Measurements from ENCODE around the gene MAP3K8. TPM values are rescaled to one million over a fixed set of nuclear protein-coding genes. Genes with fewer than 3 reads are reported as not detected.
"Not testable (repeated sequence)": the region's sequence is repeated elsewhere in the genome, so short reads cannot be mapped to it uniquely, and the experiment has no call there.

MAP3K8 gene
- polyA plus RNA-seq, 3 donors: 4.9 to 111 (median 45.0) TPM

DNA sequence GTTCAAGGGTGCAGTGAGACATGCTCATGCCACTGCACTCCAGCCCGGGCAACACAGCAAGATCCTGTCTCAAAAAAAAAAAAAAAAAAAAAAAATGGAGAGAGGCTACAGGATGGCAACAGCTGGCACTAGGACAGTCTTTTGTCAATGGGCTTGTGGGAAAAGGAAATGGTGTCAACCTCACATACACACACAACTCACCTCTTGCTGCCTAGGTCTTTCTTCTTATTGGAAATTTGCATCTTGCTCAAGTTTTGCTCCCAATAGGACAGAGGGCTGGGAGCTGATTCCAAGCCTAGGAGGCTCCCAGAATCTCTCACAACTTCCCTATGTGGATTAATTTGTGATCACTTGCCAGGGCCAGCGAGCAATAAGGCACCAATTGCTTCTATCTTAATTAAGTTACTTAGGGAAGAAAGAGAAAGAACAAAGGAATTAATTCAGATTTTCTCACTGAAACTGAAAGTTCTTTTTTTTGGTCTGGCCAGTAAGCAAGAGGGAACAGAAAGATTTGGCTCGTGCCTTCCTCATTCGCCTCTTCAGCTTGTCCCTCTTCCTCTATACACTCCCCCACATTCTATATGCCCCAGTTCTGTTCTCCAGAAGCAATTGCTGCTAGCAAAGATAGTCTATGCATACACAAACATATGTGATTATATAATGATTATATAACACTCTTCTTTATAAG is 33.8 kb downstream of the MAP3K8 start:
- no peak overlapping the region for H3K27ac ChIP-seq (ENCODE audit: low read depth, low read length)

DNA sequence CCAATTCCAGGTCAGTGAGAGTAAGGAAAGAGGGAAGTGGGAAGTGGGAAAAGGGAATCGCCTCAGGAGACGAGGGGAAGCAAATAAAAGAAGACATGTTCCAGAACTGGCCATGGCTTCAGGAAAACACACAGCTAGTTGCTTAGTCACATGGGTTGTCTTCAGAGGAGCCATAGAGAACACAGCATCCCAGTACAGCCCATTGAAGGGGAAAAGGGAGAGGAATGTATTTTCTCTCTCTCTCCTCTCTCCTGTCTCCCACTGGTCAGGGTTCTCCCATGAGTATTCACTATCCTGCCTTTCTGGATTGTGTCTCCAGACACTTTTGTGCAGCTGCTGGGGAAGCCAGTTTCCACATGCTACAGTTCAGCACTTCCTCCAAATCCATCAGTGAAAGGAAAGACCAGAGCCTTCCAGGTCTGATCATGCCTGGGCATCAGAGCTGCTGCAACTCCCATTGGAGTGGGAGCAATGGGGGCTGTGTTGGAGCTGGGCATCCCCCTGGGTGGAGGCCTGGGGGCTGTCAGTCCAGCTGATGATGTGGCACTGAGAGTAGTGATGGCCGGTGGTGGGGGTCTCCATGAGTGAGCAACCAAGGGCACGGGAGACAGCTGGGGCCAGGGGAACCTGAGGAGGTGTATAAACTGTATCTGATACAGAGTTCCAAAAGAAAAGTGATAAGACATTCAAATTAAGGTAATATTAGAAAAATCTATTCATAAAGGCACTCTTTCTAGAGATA is 38.6 kb downstream of the MAP3K8 start:
- no peak overlapping the region for H3K27ac ChIP-seq (ENCODE audit: low read depth, low read length)
- 80 to 87% (median 84%) methylated on average over 4 of the region's 4 CpGs for WGBS, 3 donors

More for the DNA sequence above, 33.8 kb downstream of the MAP3K8 start:
- WGBS, 3 donors: 41 to 86% (median 51%) methylated on average over 4 of the region's 4 CpGs

- WGBS, 3 donors: 64 to 88% (median 66%) methylated on average over 5 of the region's 5 CpGs
Measured at GRCh38 chr10:30475515-30475914, 41.5 kb downstream of the MAP3K8 start.

GRCh38 chr10:30476511-30477155 is 42.6 kb downstream of the MAP3K8 start:
- H3K27ac ChIP-seq (ENCODE audit: low read depth, low read length): no peak overlapping the region
- WGBS, 3 donors: 87 to 96% (median 88%) methylated on average over 18 of the region's 18 CpGs

More at GRCh38 chr10:30475515-30475914, 41.5 kb downstream of the MAP3K8 start:
- H3K27ac ChIP-seq (ENCODE audit: low read depth, low read length): not testable (repeated sequence)

- 78 to 86% (median 80%) methylated on average over 8 of the region's 8 CpGs for WGBS, 3 donors
- not testable (repeated sequence) for H3K27ac ChIP-seq (ENCODE audit: low read depth, low read length)
Measured at GRCh38 chr10:30479513-30479912, 45.5 kb downstream of the MAP3K8 start.

DNA sequence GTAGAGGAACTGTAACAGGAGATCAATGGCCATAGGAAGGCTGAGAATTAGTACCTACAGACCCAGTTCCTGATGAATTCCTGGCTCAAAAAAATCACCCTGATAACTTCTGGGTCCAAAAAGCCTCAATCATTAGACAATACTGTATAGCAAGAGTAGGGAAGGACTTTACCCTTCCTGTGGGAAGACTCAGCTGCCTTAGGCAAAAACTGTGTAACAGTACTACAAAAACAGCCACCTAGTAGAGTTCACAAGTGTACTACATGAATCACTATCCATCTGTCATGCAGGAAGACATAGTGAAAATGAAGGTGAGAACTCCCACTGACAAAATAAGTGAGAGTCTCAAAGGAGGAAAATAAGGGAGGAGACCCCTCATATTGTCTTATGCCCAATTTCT is 47.6 kb downstream of the MAP3K8 start:
- no peak overlapping the region for H3K27ac ChIP-seq (ENCODE audit: low read depth, low read length)

DNA sequence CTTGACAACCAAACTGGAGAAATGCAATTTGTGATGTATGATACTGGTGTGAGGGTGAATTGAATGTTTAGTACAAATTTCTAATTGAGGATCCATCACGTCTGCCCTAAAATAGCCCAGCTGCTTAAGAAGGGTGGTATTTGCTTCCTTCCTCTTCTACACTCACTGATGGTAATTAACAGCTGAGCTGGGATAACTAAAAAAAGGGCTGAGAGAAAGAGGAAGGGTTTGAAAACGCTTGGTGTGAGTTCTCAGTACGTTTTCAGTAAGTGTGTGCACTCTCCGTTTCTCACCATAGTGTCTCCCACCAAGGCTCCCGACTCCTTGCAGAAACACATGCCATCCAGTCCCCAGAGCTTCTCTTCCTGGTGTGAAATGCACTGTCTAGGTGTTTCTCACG is 54.3 kb downstream of the MAP3K8 start:
- H3K27ac ChIP-seq (ENCODE audit: low read depth, low read length): no peak overlapping the region
- 34 to 53% (median 35%) methylated on average over 6 of the region's 6 CpGs for WGBS, 3 donors

GRCh38 chr10:30489346-30489745 is 55.4 kb downstream of the MAP3K8 start:
- WGBS, 3 donors: 27 to 58% (median 53%) methylated on average over 7 of the region's 7 CpGs
- no peak overlapping the region for H3K27ac ChIP-seq (ENCODE audit: low read depth, low read length)

DNA sequence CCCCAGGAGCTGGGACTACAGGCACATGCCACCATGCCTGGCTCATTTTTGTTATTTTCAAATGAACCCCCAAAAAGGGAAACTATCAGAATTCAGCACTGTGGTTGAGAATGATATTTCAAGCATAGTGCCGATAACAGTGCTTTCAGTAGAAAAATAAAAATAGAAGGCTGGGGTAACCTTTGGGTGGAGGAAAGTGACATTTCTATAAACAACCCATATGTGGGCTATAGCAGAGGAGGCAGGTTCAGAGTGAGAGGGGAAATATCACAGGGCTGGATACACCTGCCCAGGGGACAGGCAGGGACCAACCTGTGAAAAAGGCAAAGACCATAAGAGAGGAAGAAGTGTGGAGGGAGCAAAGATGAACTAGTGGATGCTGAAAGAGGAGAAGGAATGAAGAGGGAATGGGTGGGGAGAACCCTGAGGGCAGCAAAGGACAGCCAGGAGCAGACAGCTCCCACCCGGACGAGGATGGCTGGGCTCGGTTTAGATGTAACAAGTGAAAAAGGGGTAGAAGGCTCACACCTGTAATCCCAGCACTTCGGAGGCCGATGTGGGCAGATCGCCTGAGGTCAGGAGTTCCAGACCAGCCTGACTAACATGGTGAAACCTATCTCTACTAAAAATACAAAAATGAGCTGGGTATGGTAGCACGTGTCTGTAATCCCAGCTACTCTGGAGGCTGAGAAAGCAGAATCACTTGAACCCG is 56.5 kb downstream of the MAP3K8 start:
- no peak overlapping the region for H3K27ac ChIP-seq (ENCODE audit: low read depth, low read length)
- 81 to 86% (median 83%) methylated on average over 9 of the region's 9 CpGs for WGBS, 3 donors

GRCh38 chr10:30491204-30491915 is 57.4 kb downstream of the MAP3K8 start:
- H3K27ac ChIP-seq (ENCODE audit: low read depth, low read length): no peak overlapping the region
- 58 to 77% (median 62%) methylated on average over 8 of the region's 8 CpGs for WGBS, 3 donors

GRCh38 chr10:30491916-30492515 is 58.0 kb downstream of the MAP3K8 start:
- H3K27ac ChIP-seq (ENCODE audit: low read depth, low read length): no peak overlapping the region
- 72 to 79% (median 76%) methylated on average over 4 of the region's 4 CpGs for WGBS, 3 donors

DNA sequence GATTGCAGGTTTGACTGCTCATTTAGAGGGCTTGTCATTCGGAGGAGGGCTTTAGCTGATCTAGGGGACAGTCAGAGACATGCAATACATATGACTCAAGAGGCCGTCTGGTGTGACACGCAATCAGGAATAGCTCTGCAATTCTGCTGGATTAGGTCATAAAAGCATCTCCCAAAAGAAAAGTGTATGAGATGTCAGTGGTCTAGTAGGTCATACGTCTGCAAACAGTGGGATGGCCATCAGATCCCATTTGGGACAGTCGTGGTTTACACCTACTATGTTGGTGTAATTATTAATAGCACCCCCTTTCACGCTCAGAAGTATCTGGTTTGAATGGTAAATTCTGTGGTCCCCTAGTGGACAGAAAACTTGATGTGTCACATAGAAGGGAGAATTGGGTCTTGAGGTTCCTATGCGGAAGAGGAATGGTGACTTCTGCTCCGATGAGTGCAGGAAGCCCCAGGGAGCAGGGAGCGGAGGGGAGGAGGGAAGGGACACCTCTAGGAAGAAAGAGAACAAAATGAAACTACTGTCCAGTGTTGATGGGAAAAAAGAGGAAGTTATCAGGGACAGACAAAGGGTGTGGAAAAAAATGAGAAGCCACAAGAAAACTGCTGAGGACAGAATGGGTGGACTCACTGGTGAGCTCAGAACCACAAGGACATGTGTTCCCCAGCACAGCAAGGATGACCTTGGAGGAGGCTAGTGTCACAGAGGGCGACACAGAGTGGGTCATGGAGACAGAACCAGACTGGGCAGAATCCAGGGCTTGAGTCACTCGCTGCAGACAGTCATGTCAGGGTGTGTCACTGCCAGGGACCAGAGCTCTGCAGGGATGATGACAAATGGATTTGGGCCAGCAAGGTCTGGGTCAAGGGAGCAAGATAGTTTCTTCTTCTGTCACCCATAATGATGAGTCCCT is 59.9 kb downstream of the MAP3K8 start:
- no peak overlapping the region for H3K27ac ChIP-seq (ENCODE audit: low read depth, low read length)
- 48 to 77% (median 57%) methylated on average over 11 of the region's 11 CpGs for WGBS, 3 donors

- WGBS, 3 donors: 73 to 78% (median 77%) methylated on average over 4 of the region's 4 CpGs
- H3K27ac ChIP-seq (ENCODE audit: low read depth, low read length): no peak overlapping the region
Measured at GRCh38 chr10:30494558-30494957, 60.6 kb downstream of the MAP3K8 start.

DNA sequence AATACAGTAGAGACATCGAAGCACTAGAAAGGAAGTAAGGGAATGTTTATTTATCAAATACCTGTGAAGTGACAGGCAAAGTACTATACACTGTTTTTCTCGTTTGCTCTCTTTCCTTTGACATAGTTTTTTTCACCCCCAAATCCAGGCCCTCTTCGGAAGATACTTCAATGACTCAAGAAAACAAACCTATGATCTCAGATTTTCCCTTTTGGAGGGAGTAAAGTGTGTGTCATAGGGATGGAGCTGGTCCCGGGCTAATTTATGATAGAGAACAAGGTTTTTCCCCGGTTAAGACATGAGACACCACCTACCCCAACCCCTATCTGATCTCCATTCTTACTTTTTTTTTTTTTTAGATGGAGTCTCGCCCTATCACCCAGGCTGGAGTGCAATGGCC is 61.7 kb downstream of the MAP3K8 start:
- 68 to 77% (median 74%) methylated on average over 6 of the region's 6 CpGs for WGBS, 3 donors

DNA sequence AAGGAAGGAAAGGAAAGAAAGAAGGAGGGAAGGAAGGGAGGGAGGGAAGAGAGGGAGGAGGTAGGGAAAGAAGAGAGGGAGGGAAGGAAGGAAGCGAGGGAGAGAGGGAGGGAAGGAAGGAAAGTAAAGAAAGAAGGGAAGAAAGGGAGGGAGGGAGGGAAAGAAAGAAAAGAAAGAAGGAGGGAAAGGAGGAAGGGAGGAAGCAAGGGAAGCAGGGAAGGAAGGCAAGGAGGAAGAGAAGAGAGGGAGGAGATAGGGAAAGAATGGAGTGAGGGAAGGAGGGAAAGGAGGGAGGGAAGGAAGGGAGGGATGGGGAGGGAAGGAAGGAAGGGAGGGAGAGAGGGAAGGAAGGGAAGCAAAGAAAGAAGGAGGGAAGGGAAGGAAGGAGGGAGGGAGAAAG is 65.8 kb downstream of the MAP3K8 start:
- WGBS, 3 donors: 79 to 83% (median 81%) methylated on average over 1 of the region's 1 CpG
- H3K27ac ChIP-seq (ENCODE audit: low read depth, low read length): no peak overlapping the region

More for the DNA sequence above, 61.7 kb downstream of the MAP3K8 start:
- H3K27ac ChIP-seq (ENCODE audit: low read depth, low read length): no peak overlapping the region

DNA sequence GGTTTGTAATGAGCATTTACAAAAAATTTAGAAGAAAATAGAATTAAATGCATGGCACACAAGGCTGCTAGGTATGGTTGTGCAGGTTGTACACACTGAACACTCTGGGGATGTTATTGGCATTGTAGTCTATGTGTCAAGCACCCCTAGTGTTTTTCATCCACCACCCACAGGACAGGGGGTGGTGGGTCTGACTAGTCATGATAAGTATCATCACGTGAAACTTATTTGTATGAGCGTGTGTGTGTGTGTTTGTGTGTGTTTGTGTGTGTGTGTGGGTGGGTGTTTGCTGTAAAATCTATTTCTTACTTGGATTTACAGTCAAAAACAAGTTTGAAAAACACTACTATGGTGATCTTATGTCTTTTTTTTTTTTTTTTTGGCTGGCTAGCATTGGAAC is 66.5 kb downstream of the MAP3K8 start:
- 80 to 98% (median 88%) methylated on average over 2 of the region's 2 CpGs for WGBS, 3 donors
- H3K27ac ChIP-seq (ENCODE audit: low read depth, low read length): no peak overlapping the region

GRCh38 chr10:30500963-30501504 is 67.0 kb downstream of the MAP3K8 start:
- H3K27ac ChIP-seq (ENCODE audit: low read depth, low read length): no peak overlapping the region
- WGBS, 3 donors: 63 to 68% (median 66%) methylated on average over 3 of the region's 3 CpGs
